WTC11 (cell line): ENCODE data around the gene SSTR1. TPM values are rescaled to one million over a fixed set of nuclear protein-coding genes. Genes with fewer than 3 reads are reported as not detected.
A peak's percentile ranks its signal among the peaks of the same experiment; 100 is the strongest.

Experiments used
- GTF2I ChIP-seq: fragments of 250-450 bp; sonication (Bioruptor Pico); conservative IDR thresholded peaks from 2 replicates; pipeline ENCODE4 v1.4.0; 2021; ENCODE audit warnings: mild to moderate bottlenecking
- NFE2L1 ChIP-seq: sonication (generic); formaldehyde crosslinking; IDR thresholded peaks from 2 replicates; pipeline ENCODE4 v1.8.1; 2023; ENCODE audit warnings: missing genetic modification reagents
- TCF7 ChIP-seq: sonication (generic); formaldehyde crosslinking; IDR thresholded peaks from 2 replicates; pipeline ENCODE4 v1.8.0; 2022; ENCODE audit warnings: mild to moderate bottlenecking, low read depth, missing genetic modification reagents, moderate library complexity
- TEAD4 ChIP-seq: sonication (generic); formaldehyde crosslinking; IDR thresholded peaks from 2 replicates; pipeline ENCODE4 v1.8.0; 2022; ENCODE audit warnings: mild to moderate bottlenecking, missing genetic modification reagents
- ZNF219 ChIP-seq: sonication (generic); formaldehyde crosslinking; IDR thresholded peaks from 2 replicates; pipeline ENCODE4 v1.8.0; 2023; ENCODE audit warnings: missing genetic modification reagents, mild to moderate bottlenecking, borderline replicate concordance
- total RNA-seq: library from RNA; stranded (reverse); gene quantifications from 3 replicates; pipeline ENCODE4 v1.2.3, GENCODE V29; 2021
- TF ChIP-seq, protein P1 (sequence below): sonication (generic); formaldehyde crosslinking; IDR thresholded peaks from 2 replicates; pipeline ENCODE4 v1.8.0; 2023; ENCODE audit warnings: missing genetic modification reagents
- TF ChIP-seq, protein P2 (sequence below): sonication (generic); formaldehyde crosslinking; IDR thresholded peaks from 2 replicates; pipeline ENCODE4 v1.8.1; 2022; ENCODE audit warnings: mild to moderate bottlenecking, moderate library complexity, missing genetic modification reagents
- TF ChIP-seq, protein P3 (sequence below): fragments of 250-450 bp; sonication (Bioruptor Pico); conservative IDR thresholded peaks from 2 replicates; pipeline ENCODE4 v1.9.0; 2021; ENCODE audit warnings: mild to moderate bottlenecking
- TF ChIP-seq, protein P4 (sequence below): sonication (generic); formaldehyde crosslinking; IDR thresholded peaks from 2 replicates; pipeline ENCODE4 v1.8.1; 2022; ENCODE audit warnings: low read depth, missing genetic modification reagents, borderline replicate concordance
- TF ChIP-seq, protein P5 (sequence below): sonication (generic); formaldehyde crosslinking; IDR thresholded peaks from 2 replicates; pipeline ENCODE4 v1.8.0; 2023; ENCODE audit warnings: mild to moderate bottlenecking, missing genetic modification reagents
- TF ChIP-seq, protein P6 (sequence below): fragments of 250-450 bp; sonication (Bioruptor Pico); IDR thresholded peaks from 2 replicates; pipeline ENCODE4 v1.8.0; 2021; ENCODE audit warnings: mild to moderate bottlenecking
- TF ChIP-seq, protein P7 (sequence below): sonication (generic); formaldehyde crosslinking; IDR thresholded peaks from 2 replicates; pipeline ENCODE4 v1.8.1; 2022; ENCODE audit warnings: low read depth, mild to moderate bottlenecking, moderate library complexity, missing genetic modification reagents, borderline replicate concordance

The SSTR1 gene
- total RNA-seq, 1 experiment from 2014 or later, result 1.7 TPM

DNA sequence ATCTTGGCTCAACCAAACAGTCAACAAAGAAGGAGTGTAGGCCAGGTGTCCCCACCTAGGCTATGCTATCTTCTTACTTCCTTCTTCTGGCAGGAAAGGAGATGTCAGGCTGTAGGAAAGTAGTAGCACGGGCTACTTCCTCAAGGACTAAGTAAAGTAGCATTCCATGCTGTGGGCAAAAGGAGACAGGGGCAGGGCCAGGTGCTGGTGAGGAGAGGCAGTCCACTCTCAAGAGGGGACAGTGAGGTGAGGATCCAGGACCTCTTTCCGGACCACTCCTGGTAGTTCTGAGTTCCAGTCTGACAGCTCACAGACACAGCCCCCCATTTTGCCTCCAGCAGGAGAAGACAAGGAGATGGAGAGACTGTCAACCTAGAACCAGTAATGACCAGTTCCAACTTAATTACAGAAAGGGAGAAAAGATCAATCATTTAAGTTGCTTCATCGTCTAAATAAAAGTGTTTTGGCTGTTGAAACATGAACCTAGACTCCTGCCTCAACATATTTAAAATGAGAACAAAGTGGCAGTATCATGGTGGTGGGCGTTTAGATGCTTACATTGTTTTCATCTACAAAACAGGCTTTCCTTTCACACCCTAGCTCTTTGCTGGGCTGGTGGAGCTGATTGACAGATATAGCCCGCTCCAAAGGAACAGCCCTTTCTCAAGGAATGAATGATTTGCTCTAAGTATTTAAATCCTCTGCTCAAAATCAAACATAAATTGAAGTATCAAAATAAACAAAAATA, 5.1 kb upstream of the SSTR1 start (continued):
- TF ChIP-seq, protein P1, sequence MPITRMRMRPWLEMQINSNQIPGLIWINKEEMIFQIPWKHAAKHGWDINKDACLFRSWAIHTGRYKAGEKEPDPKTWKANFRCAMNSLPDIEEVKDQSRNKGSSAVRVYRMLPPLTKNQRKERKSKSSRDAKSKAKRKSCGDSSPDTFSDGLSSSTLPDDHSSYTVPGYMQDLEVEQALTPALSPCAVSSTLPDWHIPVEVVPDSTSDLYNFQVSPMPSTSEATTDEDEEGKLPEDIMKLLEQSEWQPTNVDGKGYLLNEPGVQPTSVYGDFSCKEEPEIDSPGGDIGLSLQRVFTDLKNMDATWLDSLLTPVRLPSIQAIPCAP, result peak; percentile 81; the same call in 1 of the 2 replicates
- TF ChIP-seq, protein P2, sequence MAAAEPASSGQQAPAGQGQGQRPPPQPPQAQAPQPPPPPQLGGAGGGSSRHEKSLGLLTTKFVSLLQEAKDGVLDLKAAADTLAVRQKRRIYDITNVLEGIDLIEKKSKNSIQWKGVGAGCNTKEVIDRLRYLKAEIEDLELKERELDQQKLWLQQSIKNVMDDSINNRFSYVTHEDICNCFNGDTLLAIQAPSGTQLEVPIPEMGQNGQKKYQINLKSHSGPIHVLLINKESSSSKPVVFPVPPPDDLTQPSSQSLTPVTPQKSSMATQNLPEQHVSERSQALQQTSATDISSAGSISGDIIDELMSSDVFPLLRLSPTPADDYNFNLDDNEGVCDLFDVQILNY (CRISPR knock-in tag), result no peak
- TF ChIP-seq GTF2I (CRISPR knock-in tag), result no peak; the same call in 1 of the 2 replicates
- TF ChIP-seq, protein P3, sequence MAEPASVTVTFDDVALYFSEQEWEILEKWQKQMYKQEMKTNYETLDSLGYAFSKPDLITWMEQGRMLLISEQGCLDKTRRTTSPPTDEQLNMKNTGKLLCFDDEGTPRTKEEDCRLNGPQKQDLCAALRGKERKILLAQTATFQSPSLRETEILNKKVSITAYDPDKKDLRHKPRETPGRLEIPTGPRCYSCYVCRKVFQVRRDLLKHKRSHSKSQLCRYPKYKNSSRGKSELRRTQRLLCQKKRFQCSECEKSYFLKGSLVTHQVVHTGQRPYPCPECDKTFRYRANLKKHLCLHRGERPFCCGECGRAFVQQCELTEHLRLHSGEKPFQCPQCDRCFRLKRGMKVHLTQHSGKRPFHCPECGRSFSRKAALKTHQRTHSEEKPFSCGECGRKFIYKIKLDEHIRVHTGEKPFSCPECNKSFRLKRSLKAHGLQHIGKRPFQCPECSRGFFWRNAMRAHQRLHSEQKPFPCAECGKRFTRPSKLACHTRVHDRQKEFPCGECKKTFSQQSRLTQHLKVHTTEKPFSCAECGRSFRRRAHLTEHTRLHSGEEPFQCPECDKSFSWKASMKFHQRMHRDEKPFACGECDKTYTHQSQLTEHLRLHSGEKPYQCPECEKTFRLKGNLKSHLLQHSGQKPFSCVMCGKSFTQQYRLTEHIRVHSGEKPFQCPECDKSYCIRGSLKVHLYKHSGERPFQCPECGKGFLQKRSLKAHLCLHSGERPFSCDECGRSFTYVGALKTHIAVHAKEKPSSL (CRISPR knock-in tag), result peak; percentile 98
- TF ChIP-seq ZNF219 (CRISPR knock-in tag), result peak; percentile 15; the same call in 1 of the 2 replicates
- TF ChIP-seq, protein P4, sequence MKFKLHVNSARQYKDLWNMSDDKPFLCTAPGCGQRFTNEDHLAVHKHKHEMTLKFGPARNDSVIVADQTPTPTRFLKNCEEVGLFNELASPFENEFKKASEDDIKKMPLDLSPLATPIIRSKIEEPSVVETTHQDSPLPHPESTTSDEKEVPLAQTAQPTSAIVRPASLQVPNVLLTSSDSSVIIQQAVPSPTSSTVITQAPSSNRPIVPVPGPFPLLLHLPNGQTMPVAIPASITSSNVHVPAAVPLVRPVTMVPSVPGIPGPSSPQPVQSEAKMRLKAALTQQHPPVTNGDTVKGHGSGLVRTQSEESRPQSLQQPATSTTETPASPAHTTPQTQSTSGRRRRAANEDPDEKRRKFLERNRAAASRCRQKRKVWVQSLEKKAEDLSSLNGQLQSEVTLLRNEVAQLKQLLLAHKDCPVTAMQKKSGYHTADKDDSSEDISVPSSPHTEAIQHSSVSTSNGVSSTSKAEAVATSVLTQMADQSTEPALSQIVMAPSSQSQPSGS, result 0 out of 2 replicates have a peak, but pooled peaks have one; percentile 46
- TF ChIP-seq, protein P5, sequence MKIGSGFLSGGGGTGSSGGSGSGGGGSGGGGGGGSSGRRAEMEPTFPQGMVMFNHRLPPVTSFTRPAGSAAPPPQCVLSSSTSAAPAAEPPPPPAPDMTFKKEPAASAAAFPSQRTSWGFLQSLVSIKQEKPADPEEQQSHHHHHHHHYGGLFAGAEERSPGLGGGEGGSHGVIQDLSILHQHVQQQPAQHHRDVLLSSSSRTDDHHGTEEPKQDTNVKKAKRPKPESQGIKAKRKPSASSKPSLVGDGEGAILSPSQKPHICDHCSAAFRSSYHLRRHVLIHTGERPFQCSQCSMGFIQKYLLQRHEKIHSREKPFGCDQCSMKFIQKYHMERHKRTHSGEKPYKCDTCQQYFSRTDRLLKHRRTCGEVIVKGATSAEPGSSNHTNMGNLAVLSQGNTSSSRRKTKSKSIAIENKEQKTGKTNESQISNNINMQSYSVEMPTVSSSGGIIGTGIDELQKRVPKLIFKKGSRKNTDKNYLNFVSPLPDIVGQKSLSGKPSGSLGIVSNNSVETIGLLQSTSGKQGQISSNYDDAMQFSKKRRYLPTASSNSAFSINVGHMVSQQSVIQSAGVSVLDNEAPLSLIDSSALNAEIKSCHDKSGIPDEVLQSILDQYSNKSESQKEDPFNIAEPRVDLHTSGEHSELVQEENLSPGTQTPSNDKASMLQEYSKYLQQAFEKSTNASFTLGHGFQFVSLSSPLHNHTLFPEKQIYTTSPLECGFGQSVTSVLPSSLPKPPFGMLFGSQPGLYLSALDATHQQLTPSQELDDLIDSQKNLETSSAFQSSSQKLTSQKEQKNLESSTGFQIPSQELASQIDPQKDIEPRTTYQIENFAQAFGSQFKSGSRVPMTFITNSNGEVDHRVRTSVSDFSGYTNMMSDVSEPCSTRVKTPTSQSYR (CRISPR knock-in tag), result peak; percentile 70; the same call in 1 of the 2 replicates
- TF ChIP-seq, protein P6, sequence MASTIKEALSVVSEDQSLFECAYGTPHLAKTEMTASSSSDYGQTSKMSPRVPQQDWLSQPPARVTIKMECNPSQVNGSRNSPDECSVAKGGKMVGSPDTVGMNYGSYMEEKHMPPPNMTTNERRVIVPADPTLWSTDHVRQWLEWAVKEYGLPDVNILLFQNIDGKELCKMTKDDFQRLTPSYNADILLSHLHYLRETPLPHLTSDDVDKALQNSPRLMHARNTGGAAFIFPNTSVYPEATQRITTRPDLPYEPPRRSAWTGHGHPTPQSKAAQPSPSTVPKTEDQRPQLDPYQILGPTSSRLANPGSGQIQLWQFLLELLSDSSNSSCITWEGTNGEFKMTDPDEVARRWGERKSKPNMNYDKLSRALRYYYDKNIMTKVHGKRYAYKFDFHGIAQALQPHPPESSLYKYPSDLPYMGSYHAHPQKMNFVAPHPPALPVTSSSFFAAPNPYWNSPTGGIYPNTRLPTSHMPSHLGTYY (CRISPR knock-in tag), result peak; percentile 98
- peak; percentile 79 for TF ChIP-seq NFE2L1
- TF ChIP-seq TCF7 (CRISPR knock-in tag), result no peak
- no peak for TF ChIP-seq TEAD4 (CRISPR knock-in tag)
- TF ChIP-seq, protein P7, sequence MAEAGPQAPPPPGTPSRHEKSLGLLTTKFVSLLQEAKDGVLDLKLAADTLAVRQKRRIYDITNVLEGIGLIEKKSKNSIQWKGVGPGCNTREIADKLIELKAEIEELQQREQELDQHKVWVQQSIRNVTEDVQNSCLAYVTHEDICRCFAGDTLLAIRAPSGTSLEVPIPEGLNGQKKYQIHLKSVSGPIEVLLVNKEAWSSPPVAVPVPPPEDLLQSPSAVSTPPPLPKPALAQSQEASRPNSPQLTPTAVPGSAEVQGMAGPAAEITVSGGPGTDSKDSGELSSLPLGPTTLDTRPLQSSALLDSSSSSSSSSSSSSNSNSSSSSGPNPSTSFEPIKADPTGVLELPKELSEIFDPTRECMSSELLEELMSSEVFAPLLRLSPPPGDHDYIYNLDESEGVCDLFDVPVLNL (CRISPR knock-in tag), result no peak
- TF ChIP-seq, all 79 proteins: peak for 39
